ENCODE measurements around the gene HOXA2.
A peak's percentile ranks its signal among the peaks of the same experiment; 100 is the strongest.

The HOXA2 gene

DNA sequence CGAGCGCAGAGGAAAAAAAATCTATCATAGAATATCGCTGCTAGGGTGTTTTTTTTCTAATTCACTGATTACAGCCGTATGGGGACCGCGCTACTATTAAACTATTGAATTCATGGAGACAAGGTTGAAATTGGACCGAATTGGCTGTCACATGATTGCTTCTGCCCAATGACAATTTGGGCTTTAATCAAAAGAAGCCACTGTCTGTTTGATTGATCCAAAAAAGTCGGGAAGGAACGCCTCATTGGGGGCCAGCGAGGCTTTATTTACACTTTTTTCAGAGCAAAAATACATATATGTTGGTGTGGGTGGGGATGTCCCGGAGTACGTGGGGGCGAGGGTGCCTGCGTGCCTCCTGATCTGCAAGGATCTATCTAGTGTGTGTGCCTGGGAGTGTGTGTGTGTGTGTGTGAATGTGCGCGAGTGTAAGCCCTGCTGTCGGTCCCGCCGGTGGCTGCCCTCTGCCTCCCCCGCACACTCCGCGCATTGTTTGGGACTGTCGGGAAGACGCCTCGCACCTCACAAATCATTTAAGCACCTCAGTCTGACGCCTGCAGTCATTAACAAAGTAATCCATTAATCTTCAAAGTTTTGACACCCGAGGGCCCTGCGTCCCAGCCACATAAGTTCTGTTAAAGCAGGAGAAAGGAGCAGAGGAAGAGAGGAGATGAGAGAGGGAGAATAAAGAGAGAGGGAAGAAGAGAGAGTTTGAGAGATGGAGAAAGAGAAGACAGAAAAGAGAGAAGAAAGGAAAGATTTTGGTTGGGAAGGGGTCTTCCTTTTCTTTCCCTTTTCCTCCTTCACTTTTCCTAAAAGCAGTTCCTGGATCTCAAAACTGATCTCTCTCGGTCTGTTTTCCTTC, at the start of gene HOXA2:
Gene HOXA2 (minus strand): TSS at position 103 of the 862 bp plus-strand sequence. CDS start 183 bp downstream, outside the sequence.
- no peak for DNase-seq

DNA sequence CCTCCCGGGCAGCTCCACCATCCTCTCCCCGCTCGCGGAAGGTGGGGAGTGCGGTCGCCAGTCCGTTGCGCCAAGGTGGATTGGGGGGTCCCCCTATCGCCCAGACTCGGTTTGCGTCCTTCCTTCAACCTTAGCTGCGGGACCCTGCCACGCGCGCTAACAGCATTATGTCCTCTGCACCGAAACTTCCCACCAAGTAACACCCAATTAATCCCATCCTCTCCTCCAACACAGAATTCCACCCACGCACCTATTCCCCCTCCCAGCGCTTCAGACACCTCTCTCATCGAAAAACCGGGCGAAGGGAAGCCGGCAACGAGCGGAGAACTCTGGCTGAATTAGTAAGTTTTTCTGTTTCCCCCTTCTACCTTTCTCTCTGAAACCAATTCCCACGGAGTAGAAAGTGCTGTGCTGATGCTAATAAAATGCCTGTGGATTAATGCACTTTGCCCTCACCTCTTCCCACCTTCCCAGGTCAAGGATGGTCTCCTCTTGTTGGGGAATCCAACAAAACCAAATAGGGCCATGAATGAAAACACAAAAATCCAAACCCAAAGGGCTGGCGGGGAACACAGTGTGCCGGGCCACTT, 49.0 kb upstream of the HOXA2 start:
- DNase-seq, result no peak

DNA sequence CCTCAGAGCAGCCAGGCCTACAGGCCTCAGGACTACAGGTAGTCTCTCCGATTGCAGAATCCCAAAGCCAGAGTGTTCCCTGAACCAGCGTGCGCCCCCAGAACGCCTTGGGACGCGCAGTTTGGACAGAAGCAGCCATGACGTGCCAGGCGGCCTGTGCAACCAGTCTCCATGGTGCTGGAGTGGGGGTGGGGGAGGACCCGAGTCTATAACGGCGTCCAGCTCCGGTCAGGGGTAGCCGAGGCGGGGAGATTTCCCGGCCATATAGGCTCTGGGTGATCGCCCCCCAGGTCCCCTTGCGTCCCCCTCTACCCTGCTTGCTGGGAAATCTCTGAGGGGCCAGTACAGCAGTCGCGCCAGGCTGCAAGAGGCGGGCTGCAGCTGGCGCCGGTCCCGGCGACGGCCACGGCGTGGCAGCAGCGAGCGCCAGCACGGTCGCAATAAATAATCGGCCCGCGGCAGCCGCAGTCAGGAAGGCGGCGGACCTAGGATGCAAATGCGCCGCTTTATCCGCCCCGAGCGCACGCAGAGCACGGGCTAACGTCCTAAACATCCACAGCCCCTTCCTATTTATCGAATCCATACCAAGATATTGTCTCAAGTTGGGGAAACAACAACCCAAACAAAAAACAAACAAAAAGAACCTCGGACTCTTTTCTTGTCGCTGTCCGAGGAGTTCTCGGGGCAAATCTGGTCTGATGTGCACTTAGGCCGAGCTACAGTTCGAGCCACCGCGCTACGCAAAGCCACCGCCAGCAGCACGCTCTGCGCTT, 48.3 kb upstream of the HOXA2 start:
- peak; percentile 83 to 88 for DNase-seq

DNA sequence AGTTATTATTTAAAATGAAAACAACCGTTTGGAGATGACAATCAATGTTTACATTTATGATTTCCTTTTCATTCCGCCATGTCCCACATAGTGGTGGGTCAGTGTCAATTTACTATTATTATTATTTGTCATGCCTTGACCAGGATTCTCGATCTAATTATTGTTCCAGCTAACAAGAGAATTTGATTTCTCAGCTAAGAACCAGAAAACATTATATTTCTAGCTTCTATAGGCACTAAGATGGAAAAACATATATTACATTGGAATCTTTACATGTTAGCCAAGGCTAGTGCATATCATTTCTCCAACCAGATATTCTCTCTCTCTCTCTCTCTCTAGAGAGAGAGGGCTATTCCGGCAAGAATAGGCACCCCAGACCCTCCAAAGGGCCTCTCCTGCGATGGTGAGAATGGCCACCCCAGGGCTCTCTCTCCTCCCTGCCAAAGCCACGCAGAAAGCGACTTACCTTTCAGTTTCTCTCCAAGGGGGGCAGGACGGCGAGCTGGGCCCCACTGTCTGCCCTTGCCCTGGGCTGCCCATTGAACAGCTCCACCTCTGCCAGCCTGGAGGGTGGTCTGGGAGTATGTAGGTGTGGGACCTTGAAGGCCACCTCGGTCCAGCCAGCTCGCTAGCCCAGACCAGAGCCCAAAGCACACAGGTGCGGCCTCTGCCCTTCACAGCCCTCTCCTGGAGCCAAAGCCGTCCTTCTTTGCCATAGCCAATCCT, 47.5 kb upstream of the HOXA2 start:
- peak in 1 of 2 experiments; percentile 62 for DNase-seq

DNA sequence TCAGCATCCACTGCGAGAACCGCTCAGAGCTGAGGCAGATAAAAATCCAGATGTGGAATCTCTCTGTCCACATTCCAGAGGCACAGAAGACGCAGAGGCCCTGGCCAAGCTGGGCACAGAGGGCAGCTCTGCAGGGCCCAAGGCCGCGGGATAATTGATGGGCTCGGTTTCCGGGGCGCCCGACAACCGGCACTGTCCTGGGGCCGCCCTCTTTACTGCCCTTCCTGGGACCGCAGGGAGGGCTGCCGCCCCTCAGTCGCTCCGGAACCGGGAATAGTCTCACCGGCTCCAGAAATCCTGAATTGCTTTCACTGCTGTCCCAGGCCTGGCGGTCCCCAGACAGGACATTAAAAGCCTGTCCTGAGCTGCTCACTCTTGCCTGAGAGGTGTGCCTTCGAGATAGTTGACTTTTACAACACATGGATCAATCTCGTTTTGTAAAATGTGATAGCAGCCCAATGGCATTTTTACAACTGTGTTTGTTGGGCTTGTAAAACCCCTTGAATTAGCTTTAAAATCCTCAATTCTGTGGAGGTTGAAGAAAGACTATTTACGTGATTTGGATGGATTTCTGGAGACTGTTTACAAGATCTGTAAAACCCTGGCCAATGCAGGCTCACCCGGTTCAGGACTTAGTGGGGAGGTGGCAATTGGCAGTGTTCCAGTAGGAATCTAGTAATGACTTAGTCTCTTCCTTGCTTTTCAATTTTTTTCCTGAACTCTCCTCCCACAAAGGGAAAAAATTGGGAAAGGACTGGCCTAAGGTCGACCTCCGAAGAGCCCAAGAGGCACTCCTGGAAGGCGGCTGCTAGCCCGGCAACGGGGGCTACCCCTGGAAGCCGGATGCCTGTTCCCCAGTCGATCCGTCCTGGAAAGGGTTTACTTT, 46.5 kb upstream of the HOXA2 start:
- no peak for DNase-seq

DNA sequence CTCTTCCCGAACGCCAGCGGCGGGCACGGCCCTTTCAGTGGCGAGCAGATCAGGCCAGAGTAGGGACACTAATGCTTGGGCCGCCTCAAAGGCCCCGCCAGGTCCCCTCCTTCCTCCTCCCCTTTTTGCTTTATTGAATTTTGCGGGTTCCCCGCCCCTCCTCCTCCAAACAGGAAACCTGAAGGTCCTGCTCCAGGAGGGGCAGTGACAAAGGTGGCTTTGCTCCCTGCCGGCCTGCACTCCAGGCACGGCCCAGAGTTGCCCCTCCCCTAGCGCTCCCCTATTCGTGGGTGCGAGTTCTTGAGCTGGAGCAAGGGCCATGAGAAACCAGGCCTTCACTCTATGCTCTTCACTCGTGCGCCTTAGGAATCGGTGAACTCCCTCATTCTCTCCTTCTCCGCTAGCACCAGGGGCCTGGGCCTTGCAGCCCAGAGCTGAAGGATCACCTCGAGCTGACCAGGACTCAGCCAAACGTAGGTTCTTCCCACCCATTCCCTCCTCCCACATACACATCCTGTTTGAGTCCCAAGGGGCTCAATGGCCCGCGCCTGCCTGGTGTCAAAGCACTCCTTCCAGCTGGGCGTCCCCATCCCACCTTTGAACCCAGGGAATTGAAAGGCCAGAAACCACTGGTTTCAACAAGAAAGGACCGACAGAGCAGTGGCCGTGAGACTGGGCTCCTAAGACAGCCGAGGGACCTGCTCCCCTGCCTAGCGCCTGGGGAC, 45.7 kb upstream of the HOXA2 start:
- DNase-seq, result no peak

DNA sequence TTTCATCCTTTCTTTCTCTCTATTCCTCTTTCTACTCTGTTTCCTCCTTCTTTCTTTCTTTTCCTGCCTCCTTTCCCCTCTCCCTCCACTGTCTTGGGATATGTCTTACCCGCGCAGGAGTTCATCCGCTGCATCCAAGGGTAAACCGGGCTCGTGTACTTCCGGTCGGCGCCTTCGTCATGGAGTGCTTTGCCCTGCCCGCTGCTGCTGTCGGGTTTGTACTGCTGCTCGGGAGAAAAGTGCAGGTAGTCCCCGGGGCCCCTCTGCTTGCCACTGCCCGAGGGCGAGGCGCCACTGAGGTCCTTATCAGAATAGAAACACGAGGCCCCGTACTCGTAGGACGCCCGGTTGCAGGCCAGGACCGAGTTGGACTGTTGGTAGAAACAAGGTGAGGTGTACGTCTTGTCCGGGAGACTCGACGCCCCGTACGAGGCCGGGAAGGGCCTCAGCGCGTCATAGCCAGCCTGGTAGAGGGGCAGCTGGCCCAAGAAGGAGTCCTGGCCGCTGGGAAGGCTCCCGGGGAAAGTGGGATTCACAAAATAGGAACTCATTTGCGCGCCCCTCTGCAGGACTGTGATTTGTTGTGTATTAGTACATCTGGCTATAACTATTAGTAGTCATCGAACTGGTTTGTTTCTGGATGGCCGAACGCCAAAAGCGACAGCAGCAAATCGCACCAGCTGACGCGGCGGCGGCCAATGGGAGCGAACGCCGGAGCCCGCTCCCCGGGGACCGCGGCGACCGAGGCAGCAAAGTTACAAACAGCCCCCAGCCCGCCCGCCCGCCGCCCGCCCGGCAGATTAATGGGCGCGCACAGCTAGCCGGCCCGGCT, 44.9 kb upstream of the HOXA2 start, which contains the start of gene HOXA6:
Gene HOXA6 (minus strand): TSS at position 576 of the 832 bp plus-strand sequence. CDS start 25 bp downstream, at position 551.
- DNase-seq, result no peak

DNA sequence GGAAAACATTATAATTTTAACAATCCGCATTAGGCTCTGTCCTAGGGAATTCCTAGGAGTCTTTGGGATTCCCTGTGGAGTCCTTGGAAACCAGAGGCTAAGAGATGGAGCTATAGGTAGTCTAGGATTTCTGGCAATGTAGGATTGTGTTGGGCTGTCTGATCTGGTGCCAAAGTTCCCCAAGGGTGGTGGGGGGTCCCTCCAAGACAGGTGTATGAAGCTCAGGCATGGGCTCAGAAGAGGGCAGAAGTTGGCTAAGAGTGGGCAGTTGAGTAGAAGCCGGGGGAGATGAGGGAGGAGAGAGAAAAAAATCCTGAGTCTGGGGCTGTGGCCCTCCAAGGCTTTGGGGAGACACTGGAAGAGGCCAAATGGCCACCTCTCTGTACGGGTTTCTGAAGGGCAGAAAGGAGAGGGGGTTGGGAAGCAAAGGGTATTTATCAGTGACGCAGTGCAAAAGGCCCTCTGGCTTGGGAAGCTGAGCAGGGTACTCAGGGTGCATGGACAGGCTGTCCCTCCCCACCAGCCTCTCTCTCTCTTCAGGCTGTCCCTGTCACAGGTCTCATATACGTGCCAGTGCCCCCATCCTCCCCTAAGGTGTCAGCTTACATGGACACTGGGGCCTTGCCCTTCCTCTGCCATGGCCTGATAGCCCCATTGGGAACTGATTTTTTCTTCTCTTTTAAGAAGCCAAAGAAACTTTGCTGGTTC, 44.2 kb upstream of the HOXA2 start:
- DNase-seq, result no peak

DNA sequence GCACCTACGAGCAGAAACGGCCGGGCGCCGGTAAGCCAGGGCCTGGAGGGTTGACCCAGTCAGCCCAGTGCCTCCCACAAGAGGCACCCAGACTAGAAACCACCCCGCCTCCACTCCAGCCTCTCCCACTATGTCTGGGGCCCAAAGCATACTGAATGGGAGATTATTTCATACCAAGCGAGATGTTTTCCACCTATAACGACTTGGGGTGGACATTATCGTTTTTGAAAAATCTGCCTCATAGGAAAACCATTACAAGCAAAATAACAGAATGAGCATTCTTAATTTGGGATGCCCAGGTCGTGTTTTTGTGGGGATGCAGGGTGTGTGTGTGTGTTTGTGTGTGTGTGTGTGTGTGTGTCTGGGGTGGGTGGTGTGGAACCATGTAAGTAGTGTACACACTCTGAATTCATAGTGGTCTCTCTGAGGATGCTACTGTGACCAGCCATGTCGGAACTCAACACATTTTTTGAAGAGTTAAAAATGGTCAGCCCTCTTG, 43.5 kb upstream of the HOXA2 start:
- DNase-seq, result no peak

DNA sequence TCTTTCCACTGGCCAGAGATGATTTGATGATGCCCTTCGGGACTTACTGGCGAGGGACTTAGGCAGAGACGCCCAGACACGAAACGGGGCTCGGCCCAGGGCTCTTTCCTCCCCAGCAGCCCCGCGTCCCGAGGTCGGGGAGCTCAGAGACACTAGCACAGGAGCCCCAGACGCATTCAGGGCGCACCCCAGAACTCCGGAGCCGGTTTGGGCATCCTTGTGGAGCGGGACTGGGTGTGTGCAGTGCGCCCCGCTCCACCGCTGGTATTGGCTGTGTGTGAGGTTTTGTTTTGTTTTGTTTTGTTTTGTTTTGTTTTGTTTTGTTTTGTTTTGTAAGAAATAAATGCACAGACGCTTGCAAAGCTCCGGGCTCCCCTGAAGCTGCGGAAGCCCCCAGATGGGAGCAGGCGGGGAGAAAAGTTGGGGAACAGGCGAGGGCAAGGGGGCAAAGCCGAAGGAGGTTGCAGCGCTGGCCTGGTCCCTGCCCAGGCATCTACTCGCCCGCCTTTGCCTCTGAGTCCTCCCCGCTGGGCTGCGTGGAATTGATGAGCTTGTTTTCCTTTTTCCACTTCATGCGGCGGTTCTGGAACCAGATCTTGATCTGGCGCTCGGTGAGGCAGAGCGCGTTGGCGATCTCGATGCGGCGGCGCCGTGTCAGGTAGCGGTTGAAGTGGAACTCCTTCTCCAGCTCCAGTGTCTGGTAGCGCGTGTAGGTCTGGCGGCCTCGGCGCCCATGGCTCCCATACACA, 42.9 kb upstream of the HOXA2 start:
- DNase-seq, result no peak

DNA sequence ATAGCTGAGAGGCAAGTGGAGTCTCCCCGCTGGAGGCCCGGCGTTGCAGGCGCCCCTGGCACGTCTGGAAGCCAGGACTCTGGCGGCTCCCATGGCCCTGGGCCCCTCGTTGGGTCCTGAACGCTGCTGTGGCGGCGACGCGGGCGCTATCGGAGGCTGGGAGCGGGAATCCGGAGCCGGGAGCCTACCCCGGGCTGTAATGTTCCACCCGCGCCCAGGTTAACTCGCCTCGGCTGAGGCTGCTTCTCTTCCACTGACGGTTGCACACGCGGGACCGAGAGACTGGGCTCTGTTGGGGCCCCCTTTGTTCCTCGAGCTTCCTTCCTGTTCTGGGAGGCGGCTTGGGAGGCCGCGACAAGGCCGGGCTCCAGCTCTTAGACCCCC, 42.3 kb upstream of the HOXA2 start:
- no peak for DNase-seq

DNA sequence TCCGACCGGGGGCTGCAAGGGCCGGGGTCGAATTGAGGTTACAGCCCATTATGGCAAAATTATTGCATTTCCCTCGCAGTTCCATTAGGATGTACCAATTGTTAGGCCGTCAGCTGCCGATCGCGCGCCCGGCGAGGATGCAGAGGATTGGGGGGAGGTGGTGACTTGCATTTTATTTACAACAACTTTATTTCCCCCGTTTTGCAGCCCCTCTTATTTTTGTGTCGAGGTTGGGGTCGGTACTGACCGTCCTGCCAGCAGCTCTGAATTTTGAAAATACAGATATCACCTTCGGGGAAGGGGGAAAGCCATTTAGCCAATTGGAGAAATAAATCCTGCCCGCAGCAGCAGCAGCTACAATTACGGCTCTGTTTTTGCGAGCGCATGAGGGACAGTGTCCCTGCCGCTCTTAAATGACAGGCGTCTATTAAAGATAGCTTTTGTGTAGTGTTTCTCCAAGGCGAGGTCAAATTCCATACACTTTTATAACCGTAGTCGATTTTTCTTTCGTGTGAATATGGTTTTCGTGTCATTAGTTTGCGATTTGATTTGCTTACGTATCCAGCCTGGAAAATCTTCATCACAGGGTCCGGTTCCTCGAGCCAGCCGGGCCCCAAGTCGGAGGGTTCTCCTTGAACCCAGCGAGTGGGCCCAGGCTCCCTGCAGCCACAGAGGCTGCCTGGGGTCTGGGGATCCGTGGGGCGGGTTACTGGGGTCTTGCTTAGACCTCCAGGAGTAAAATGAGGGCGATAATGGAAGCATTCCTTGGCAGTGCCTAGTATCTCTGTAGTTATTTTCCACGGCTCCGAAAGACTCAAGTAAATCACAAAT, 41.7 kb upstream of the HOXA2 start:
- DNase-seq, result no peak

DNA sequence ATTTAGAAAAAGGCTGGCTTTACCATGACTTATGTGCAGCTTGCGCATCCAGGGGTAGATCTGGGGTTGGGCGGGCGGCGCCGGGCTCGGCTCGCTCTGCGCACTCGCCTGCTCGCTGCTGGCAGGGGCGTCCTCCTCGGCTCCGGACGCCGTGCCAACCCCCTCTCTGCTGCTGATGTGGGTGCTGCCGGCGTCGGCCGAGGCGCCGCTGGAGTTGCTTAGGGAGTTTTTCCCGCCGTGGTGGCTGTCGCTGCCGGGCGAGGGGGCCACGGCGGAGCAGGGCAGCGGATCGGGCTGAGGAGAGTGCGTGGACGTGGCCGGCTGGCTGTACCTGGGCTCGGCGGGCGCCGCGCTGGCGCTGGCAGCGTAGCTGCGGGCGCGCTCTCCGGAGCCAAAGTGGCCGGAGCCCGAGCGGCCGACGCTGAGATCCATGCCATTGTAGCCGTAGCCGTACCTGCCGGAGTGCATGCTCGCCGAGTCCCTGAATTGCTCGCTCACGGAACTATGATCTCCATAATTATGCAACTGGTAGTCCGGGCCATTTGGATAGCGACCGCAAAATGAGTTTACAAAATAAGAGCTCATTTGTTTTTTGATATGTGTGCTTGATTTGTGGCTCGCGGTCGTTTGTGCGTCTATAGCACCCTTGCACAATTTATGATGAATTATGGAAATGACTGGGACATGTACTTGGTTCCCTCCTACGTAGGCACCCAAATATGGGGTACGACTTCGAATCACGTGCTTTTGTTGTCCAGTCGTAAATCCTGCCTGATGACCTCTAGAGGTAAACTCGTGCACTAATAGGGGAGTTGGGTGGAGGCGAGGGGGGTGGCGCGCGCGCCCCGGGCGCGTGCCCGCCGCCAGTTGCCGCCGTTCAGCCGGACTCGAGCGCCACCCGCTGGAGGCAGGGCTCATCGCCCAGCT, 40.8 kb upstream of the HOXA2 start, which contains the start of gene HOXA5:
Gene HOXA5 (minus strand): TSS at position 659 of the 927 bp plus-strand sequence. CDS start 74 bp downstream, at position 585.
- DNase-seq, result peak; percentile 100

DNA sequence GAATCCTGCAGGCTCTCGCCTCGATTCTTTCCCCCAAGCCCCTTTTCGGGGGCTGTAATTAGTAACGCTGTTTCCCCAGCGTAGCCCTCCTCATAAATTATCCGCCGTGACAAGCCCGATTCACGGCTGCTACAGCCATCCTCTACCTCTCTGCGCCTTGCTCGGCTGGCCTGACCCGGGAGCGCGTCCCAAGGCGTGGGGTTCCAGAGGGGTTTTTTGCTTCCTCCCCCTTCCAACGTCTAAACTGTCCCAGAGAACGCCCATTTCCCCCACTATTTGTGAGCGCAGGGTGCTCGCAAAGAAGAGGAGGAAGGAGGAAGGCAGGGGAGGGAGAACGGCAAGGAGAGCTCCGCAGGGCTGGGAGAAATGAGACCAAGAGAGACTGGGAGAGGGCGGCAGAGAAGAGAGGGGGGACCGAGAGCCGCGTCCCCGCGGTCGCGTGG, 40.1 kb upstream of the HOXA2 start:
- DNase-seq, result peak; percentile 67 to 71

DNA sequence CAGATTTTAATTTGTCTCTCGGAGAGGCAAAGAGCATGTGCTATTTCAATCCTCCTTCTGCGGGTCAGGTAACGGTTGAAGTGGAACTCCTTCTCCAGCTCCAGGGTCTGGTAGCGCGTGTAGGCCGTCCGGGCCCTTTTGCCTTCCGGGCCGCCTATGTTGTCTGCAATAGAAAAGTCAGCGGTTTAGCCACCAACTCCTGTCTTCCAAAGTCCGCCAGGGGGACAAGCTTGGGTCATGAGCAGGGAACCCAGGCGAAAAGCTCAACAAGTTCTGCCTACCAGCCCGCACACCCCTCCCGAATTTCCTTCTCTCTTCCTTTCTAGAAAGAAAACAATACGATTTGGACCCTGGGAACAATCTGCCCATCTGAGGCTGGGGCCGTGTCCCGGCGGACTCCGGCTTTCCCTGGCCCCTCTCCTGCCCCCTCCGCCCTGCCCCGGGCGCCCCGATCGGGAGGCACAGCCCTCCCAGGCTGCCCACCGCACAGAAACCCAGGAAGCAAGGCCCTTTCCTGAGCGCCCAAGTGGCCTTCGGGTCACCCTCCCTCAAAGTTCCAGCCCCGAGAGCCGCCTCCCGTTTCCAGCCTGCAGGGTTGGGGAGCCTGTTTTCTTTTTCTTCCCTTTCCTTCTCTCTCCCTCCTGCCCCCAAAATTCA, 39.6 kb upstream of the HOXA2 start:
- peak; percentile 90 to 91 for DNase-seq

All from Kasumi-1 (cell line).